CD4-positive, alpha-beta T cell (primary cell): Measurements from ENCODE around the gene KIF26B. TPM values are rescaled to one million over a fixed set of nuclear protein-coding genes. Genes with fewer than 3 reads are reported as not detected.

Experiments used
- ATAC-seq: fragments of 200-7000 bp; cut with Tn5 transposase; one replicate; pipeline ENCODE4 v1.10.0; 2022; ENCODE audit warnings: mild to moderate bottlenecking; ENCODE audit not compliant: poor library complexity
- CTCF ChIA-PET: fragments of 350-600 bp; sonication (Branson Sonifier 250); formaldehyde crosslinking; loops from one replicate; lab custom pipeline; 2021; ENCODE audit warnings: antibody characterized with exemption, inconsistent platforms; lab: Charles Lee
- POLR2A ChIA-PET: fragments of 350-600 bp; sonication (Branson Sonifier 250); formaldehyde crosslinking; loops from one replicate; lab custom pipeline; 2021; ENCODE audit warnings: antibody characterized with exemption, inconsistent platforms; lab: Charles Lee
- DNase-seq, 14 experiments: peaks; one replicate each; pipeline ENCODE4 v3.0.0-alpha.2; 2013 to 2020; ENCODE audit warnings: mixed read lengths in 2 of 14
- H3K27ac ChIP-seq, 2 donors: one replicate each; pipeline versions ENCODE4 v1.5.1 to v1.7.0; 2013; ENCODE audit warnings: low read length in 2 of 2, low read depth in 1 of 2, mild to moderate bottlenecking in 1 of 2
- H3K27me3 ChIP-seq, 2 experiments: 1 replicate in 1 of 2; 2 replicates in 1 of 2; pipeline versions ENCODE4 v1.6.1 to v1.7.0; 2013; ENCODE audit warnings: low read length in 2 of 2, control low read depth in 1 of 2, mild to moderate bottlenecking in 1 of 2, moderate library complexity in 1 of 2; ENCODE audit not compliant: insufficient read depth in 2 of 2, control insufficient read depth in 1 of 2
- H3K36me3 ChIP-seq: one replicate; pipeline ENCODE4 v1.6.1; 2013; ENCODE audit warnings: low read length, control low read depth; ENCODE audit not compliant: insufficient read depth
- H3K4me1 ChIP-seq: one replicate; pipeline ENCODE4 v1.6.1; 2013; ENCODE audit warnings: low read length, control low read depth; ENCODE audit not compliant: insufficient read depth
- H3K4me3 ChIP-seq: one replicate; pipeline ENCODE4 v1.5.1; 2013; ENCODE audit warnings: mild to moderate bottlenecking, low read length, moderate library complexity
- H3K9me3 ChIP-seq, 2 experiments: 1 replicate in 1 of 2; 2 replicates in 1 of 2; pipeline versions ENCODE4 v1.6.1 to v1.7.0; 2013; ENCODE audit warnings: low read length in 2 of 2, mild to moderate bottlenecking in 2 of 2, control low read depth in 1 of 2, moderate library complexity in 1 of 2; ENCODE audit not compliant: control insufficient read depth in 1 of 2, insufficient read depth in 1 of 2
- H3K27ac Mint-ChIP-seq: one replicate; pipeline ENCODE4 v1.8.0; 2020; ENCODE audit warnings: mixed read lengths
- H3K27me3 Mint-ChIP-seq: one replicate; pipeline ENCODE4 v1.8.0; 2021; ENCODE audit warnings: mixed read lengths
- H3K36me3 Mint-ChIP-seq: one replicate; pipeline ENCODE4 v1.8.0; 2021; ENCODE audit warnings: low read depth, mixed read lengths
- H3K4me1 Mint-ChIP-seq: one replicate; pipeline ENCODE4 v1.8.0; 2021; ENCODE audit warnings: low read depth, mixed read lengths
- H3K4me3 Mint-ChIP-seq: one replicate; pipeline ENCODE4 v1.8.0; 2020; ENCODE audit warnings: mild to moderate bottlenecking, mixed read lengths
- H3K9me3 Mint-ChIP-seq: one replicate; pipeline ENCODE4 v1.8.0; 2020; ENCODE audit warnings: mixed read lengths
- intact Hi-C, 2 experiments: fragments of 100-400 bp; cut with DNase I in 1 of 2; cut with micrococcal nuclease in 1 of 2; formaldehyde crosslinking; loops; one replicate each; pipeline versions ENCODE4 v1.15.1 to v1.9.0; 2023 to 2025; cut with DNase I, micrococcal nuclease
- total RNA-seq, 174 experiments: library from RNA in 2 of 174; stranded (reverse) in 2 of 174; gene quantifications; one replicate each; pipeline ENCODE4 v1.2.3 and lab custom pipeline; 2021 to 2026
- TF ChIP-seq, protein P1 (sequence below): fragments of 200-600 bp; IDR thresholded peaks from one replicate; pipeline ENCODE4 v1.8.0; 2022; ENCODE audit warnings: antibody characterized with exemption, mild to moderate bottlenecking

The KIF26B gene
- total RNA-seq, 2 experiments from 2014 or later: 0.03 TPM; not detected in 1

DNA sequence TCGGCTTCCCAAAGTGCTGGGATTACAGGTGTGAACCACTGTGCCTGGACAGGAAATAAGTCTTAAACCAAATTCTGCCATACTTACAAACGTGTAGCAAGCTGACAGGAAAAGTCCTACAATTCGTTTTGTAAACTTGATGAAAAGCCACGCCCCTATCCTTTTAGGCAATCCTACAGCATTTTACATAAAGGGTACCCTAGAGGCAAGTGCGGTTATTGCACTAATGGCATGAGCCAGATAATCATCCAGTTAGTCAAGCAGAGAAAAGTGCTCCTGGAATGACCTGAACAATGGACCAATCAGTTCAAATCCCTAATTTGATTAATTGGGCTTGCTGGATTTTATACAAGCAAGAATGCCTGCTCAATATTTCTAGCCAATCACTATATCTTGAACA lies 338.2 kb downstream of the KIF26B start:
- no peak for ATAC-seq
- TF ChIP-seq, protein P1, sequence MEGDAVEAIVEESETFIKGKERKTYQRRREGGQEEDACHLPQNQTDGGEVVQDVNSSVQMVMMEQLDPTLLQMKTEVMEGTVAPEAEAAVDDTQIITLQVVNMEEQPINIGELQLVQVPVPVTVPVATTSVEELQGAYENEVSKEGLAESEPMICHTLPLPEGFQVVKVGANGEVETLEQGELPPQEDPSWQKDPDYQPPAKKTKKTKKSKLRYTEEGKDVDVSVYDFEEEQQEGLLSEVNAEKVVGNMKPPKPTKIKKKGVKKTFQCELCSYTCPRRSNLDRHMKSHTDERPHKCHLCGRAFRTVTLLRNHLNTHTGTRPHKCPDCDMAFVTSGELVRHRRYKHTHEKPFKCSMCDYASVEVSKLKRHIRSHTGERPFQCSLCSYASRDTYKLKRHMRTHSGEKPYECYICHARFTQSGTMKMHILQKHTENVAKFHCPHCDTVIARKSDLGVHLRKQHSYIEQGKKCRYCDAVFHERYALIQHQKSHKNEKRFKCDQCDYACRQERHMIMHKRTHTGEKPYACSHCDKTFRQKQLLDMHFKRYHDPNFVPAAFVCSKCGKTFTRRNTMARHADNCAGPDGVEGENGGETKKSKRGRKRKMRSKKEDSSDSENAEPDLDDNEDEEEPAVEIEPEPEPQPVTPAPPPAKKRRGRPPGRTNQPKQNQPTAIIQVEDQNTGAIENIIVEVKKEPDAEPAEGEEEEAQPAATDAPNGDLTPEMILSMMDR: no peak
- Histone ChIP-seq H3K27me3 (no peaks in the 10 kb centered on the region), H3K4me3 (no peak overlapping the region), H3K36me3 (no peaks in the 10 kb centered on the region), H3K4me1 (no peaks in the 10 kb centered on the region), H3K9me3 (no peaks in the 10 kb centered on the region), H3K27ac (no peak overlapping the region)
- Mint-ChIP-seq H3K4me1 (no peaks in the 10 kb centered on the region), H3K27ac (no peak overlapping the region), H3K9me3 (no peaks in the 10 kb centered on the region), H3K27me3 (no peaks in the 10 kb centered on the region), H3K4me3 (no peak overlapping the region), H3K36me3 (no peaks in the 10 kb centered on the region)
- POLR2A ChIA-PET: no interaction called here
- CTCF ChIA-PET: no interaction called here
- intact Hi-C loops: no loop called here
- no peak for DNase-seq

DNA sequence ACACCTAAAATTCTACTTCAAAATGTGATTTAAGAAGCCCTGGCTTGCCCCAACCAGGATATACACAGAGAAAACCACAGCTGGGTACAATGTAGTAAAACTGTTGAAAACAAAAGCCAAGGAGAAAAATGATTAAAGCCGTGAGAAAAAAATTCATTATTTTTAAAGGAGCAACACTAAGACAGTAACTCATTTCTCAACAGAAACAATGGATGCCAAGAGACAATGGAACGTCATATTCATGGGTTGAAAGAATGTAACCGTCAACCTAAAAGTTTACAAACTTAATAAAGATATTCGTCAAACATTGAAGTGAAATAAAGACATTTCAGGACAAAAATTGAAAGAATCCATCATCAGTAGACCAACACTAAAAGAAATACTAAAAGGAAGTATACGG lies 340.9 kb downstream of the KIF26B start:
- no peaks in the 10 kb centered on the region for H3K27me3 Mint-ChIP-seq
- no peaks in the 10 kb centered on the region for H3K9me3 ChIP-seq
- ChIA-PET CTCF (no interaction called here), POLR2A (no interaction called here)
- no peaks in the 10 kb centered on the region for H3K4me1 Mint-ChIP-seq
- TF ChIP-seq, protein P1: no peak
- H3K4me1 ChIP-seq: no peaks in the 10 kb centered on the region
- H3K27ac Mint-ChIP-seq: no peak overlapping the region
- H3K27ac ChIP-seq: no peak overlapping the region
- H3K27me3 ChIP-seq: no peaks in the 10 kb centered on the region
- H3K4me3 ChIP-seq: no peak overlapping the region
- H3K9me3 Mint-ChIP-seq: no peaks in the 10 kb centered on the region
- no peaks in the 10 kb centered on the region for H3K36me3 Mint-ChIP-seq
- no peak for DNase-seq
- intact Hi-C loops: no loop called here
- H3K36me3 ChIP-seq: no peaks in the 10 kb centered on the region
- H3K4me3 Mint-ChIP-seq: no peak overlapping the region
- no peak for ATAC-seq

DNA sequence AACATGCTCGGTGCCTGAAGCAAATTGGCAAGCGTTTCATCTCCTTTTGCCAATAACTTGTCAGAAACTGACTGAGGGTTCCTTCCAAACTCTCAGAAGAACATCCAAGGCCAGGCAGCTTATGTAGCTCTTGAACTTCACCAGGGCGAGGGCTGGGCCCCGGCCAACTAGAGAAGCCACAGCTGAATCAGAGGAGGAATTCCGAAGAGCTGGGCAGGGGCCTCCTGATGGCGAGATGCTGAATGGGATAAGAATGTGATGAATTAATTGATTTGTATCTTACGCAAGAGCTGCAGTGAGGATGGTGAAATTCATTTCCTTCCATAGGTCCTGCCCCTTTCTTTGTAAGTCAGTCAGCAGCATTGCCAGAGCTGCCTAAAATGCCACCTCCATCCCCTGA lies 345.8 kb downstream of the KIF26B start:
- H3K27ac ChIP-seq: no peak overlapping the region

More for the DNA sequence above, 345.8 kb downstream of the KIF26B start:
- intact Hi-C loops: no loop called here
- ChIA-PET POLR2A (no interaction called here), CTCF (no interaction called here)
- DNase-seq (no peak), ATAC-seq (no peak)
- H3K4me1 ChIP-seq: no peaks in the 10 kb centered on the region
- no peaks in the 10 kb centered on the region for H3K36me3 ChIP-seq
- Mint-ChIP-seq H3K4me1 (no peaks in the 10 kb centered on the region), H3K4me3 (no peak overlapping the region), H3K27ac (no peak overlapping the region), H3K9me3 (no peaks in the 10 kb centered on the region), H3K36me3 (no peaks in the 10 kb centered on the region), H3K27me3 (no peaks in the 10 kb centered on the region)
- H3K9me3 ChIP-seq: no peaks in the 10 kb centered on the region
- no peak overlapping the region for H3K4me3 ChIP-seq
- no peaks in the 10 kb centered on the region for H3K27me3 ChIP-seq
- TF ChIP-seq, protein P1: no peak
